HG03139 (cell line): ENCODE data around the gene CD200.

Experiments
- ATAC-seq: cut with Tn5 transposase; IDR thresholded peaks from one replicate; pipeline ENCODE4 v1.9.1; 2021; ENCODE audit not compliant: unreplicated experiment

CD200 gene

DNA sequence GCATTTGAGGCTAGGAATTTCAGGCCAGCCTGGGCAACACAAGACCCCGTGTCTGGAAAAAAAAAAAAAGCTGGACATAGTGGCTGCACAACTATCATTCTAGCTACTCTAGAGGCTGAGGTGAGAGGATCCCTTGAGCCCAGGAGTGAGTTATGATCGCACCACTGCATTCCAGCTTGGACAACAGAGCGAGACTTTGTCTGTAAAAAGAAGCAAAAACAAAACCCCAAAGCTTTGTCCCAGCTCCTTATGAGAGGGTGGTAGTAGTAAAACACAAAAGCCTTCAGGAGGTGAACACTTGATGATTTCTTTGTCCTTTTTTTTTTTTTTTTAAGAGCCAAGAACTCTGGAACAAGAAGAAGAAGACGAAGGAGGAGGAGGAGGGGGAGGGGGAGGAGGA, 1.1 kb upstream of the CD200 start:
- ATAC-seq: no peak

- no peak for ATAC-seq
Measured at GRCh38 chr3:112333381-112334317, 693 bp downstream of the CD200 start.

DNA sequence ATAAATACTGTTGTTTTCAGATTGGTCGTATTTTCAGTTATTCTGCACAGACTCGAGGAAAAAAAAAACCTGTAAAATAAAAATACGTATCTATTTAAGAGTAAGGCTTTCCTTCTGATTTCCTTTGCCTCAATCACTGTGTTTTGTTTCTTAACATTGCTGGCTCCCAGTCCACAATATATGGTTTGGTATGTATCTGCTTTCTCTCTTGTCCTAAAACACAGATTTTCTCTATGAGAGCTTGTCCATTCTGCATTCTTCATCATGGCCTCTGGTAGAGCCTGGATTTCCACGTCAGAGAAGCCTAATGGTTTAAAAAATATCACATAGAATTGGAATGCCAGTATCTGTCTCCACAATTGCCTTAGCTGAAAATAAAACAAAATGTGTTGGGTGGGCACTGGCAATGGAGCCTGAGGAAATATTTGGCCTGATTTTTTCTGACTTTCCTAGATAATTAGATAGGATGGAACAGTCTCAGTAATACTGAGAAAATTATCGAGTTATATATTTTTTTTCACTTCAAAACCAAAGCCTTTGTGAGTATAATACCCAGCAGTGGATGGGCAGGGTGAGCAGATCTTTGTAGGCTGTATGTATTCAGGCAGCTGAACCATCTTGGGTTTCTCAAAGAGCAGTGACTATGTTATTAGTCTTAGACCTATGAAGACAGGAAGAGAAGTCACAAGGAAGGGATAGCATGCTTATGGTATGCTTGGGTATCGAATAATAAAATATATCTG, 1.9 kb downstream of the CD200 start:
- ATAC-seq: no peak

DNA sequence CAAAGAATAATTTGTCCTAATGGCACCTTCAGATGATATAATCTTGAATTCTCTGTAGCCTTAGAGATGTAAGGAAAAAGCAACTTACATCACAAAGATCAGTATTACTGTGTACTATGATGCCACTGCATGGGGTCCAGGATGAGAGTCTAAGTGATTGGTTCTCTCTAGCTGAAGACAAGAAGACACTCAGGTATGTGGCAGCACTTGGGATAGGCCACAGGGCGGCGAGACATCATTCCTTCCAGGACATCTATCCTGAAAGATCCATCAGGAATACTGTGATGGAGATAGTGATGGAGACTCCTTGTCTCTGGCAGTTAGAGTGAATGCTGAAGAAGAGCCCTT, 2.5 kb downstream of the CD200 start:
- no peak for ATAC-seq

GRCh38 chr3:112338021-112338726, 5.2 kb downstream of the CD200 start:
- ATAC-seq: no peak

- no peak for ATAC-seq
Measured at GRCh38 chr3:112338727-112339056, 5.7 kb downstream of the CD200 start.

- ATAC-seq: no peak
Measured at GRCh38 chr3:112339134-112339533, 6.2 kb downstream of the CD200 start.

- ATAC-seq: no peak
Measured at GRCh38 chr3:112339609-112340008, 6.7 kb downstream of the CD200 start.

GRCh38 chr3:112341386-112341785, 8.4 kb downstream of the CD200 start:
- ATAC-seq: no peak

DNA sequence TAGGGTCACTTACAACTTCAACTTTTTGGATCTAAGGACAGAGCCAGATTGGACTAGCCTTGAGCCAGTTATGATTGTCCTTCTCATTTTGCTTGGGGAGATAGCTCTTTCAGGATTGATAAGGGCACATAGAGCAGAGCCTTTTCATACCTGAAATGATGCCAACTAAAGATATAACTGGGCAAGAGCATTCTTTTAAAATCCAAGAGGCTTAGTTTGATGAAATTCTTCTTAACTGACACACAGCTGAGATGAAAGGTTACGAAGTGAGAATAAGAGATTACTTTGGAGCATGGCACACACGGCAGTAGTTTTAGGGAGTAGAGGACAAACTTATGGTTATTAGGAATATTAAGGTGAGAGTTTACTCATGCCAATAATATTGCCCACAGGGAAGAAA, 12.7 kb downstream of the CD200 start:
- ATAC-seq: no peak

- no peak for ATAC-seq
Measured at GRCh38 chr3:112346491-112347122, 13.7 kb downstream of the CD200 start.

- ATAC-seq: no peak
Measured at GRCh38 chr3:112348943-112349342, 16.0 kb downstream of the CD200 start.

DNA sequence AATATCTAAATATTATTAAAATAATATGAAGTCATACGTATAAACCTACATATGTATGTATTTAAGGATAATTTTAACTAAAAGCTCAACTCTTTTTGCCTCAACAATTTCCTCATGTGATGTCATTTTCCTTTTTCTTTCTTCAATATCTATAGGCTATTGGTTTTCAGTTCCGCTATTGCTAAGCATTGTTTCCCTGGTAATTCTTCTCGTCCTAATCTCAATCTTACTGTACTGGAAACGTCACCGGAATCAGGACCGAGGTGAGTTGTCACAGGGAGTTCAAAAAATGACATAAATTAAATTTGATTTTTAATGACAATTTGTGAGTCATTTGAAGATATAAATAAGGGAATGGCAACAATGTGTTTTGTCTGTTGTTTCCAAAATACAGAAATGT, 16.6 kb downstream of the CD200 start:
- ATAC-seq: no peak

GRCh38 chr3:112350018-112350810, 17.3 kb downstream of the CD200 start:
- no peak for ATAC-seq

GRCh38 chr3:112351036-112351435, 18.1 kb downstream of the CD200 start:
- ATAC-seq: no peak

DNA sequence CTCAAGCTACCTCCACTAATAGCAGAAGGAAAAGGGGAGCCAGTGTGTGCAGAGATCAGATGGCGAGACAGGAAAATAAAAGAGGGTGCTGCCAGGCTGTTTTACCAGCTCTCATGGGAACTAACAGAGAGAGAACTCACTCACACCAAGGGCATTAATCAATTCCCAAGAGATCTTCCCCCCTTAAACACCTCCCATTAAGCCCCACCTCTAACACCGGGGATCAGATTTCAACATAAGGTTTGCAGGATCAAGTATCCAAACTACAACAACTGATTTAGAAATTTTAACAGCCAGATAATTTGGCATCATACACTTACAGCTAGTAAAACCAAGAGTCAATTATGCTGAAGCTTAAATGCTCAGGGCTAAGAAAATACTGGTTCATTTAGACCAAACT, 18.9 kb downstream of the CD200 start:
- ATAC-seq: no peak

DNA sequence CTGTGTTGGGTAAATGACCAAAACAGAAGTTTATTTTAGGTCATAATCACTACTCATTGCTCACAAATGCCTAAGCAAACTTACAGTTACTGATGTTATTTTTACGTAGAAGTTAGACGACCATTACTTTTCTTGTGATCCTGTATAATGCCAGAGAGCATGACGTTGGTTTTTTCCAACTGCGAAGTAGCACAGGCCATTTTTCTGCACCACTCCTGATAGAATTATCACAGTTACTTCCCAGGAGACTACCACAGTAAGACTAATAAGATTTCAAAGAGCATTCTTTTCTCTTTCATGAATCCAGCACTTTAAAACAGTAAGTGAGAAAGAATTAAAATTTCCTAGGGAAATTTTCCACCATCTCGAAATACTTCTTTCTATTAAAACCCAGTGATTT, 19.8 kb downstream of the CD200 start:
- ATAC-seq: no peak

GRCh38 chr3:112353365-112353764, 20.4 kb downstream of the CD200 start:
- no peak for ATAC-seq

- no peak for ATAC-seq
Measured at GRCh38 chr3:112354642-112355306, 21.8 kb downstream of the CD200 start.

DNA sequence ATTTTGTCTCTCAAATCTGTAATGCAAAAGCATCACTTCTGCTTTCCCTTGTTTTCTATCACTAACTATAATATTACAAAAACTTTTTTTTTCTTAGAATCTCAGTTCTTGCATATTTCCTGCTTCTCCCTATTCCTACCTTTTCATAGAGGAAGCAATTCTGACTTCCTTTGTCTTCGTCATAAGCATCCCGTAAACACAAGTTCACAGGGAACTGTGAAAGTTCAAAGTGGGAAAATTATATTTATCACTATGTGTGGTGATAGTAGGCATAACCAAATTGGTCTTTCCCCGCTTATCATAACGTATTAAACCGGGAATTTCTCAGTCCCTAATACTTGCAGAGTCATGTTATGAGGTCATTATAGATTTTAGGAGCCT, 22.3 kb downstream of the CD200 start:
- ATAC-seq: no peak
